IMR-90 (cell line): Measurements from ENCODE around the gene PTGDS. TPM values are rescaled to one million over a fixed set of nuclear protein-coding genes. Genes with fewer than 3 reads are reported as not detected.

Experiments used
- ATAC-seq: fragments of 200-7000 bp; cut with Tn5 transposase; 2 replicates; pipeline ENCODE4 v1.9.1; 2020; ENCODE audit warnings: low read depth, mild to moderate bottlenecking, moderate library complexity
- BruUV-seq: library from RNA; stranded (reverse); fragments of 400-500 nt; replicated peaks from 2 replicates; lab custom pipeline; 2021; lab: Mats Ljungman, UMichigan
- CTCF ChIA-PET: fragments of 300-600 bp; formaldehyde crosslinking; extraction: SDS; loops from one replicate; lab custom pipeline; 2021; ENCODE audit warnings: antibody characterized with exemption; lab: Yijun Ruan, JAX
- POLR2A ChIA-PET: fragments of 300-600 bp; sonication (Branson Sonifier 250); formaldehyde crosslinking; loops from one replicate; lab custom pipeline; 2022; ENCODE audit warnings: antibody characterized with exemption; ENCODE audit not compliant: unreplicated experiment; lab: Charles Lee
- DNase-seq: peaks from one replicate; pipeline ENCODE4 v3.0.0; 2013
- H2AFZ ChIP-seq: replicated peaks from 2 replicates; pipeline ENCODE3; 2013; ENCODE audit warnings: low read length, mild to moderate bottlenecking; ENCODE audit not compliant: poor library complexity
- H2AK5ac ChIP-seq: 2 replicates; pipeline ENCODE4 v1.6.1; 2013; ENCODE audit warnings: low read depth, low read length, inconsistent platforms
- H2AK9ac ChIP-seq: replicated peaks from 2 replicates; pipeline ENCODE3; 2013; ENCODE audit warnings: mild to moderate bottlenecking, low read depth, low read length, moderate library complexity; ENCODE audit not compliant: poor library complexity
- H2BK120ac ChIP-seq: 2 replicates; pipeline ENCODE4 v1.6.1; 2013; ENCODE audit warnings: low read depth, low read length, inconsistent platforms
- H2BK15ac ChIP-seq: 3 replicates; pipeline ENCODE4 v1.6.1; 2013; ENCODE audit warnings: low read depth, low read length, inconsistent platforms
- H2BK20ac ChIP-seq: 2 replicates; pipeline ENCODE4 v1.6.1; 2013; ENCODE audit warnings: low read depth, mild to moderate bottlenecking, inconsistent platforms, low read length, moderate library complexity
- H2BK5ac ChIP-seq: 2 replicates; pipeline ENCODE4 v1.6.1; 2013; ENCODE audit warnings: mild to moderate bottlenecking, low read depth, low read length, inconsistent platforms; ENCODE audit not compliant: poor library complexity, severe bottlenecking
- H3K14ac ChIP-seq: replicated peaks from 2 replicates; pipeline ENCODE4 v1.6.1; 2013; ENCODE audit warnings: low read depth, low read length, inconsistent platforms
- H3K18ac ChIP-seq: 2 replicates; pipeline ENCODE4 v1.6.1; 2013; ENCODE audit warnings: low read depth, low read length, control low read depth
- H3K23ac ChIP-seq: 2 replicates; pipeline ENCODE4 v1.6.1; 2013; ENCODE audit warnings: low read depth, low read length, inconsistent platforms
- H3K27ac ChIP-seq: 2 replicates; pipeline ENCODE4 v1.5.1; 2013; ENCODE audit warnings: mild to moderate bottlenecking, control low read depth, low read length; ENCODE audit not compliant: insufficient read depth
- H3K27me3 ChIP-seq: 2 replicates; pipeline ENCODE4 v1.6.1; 2013; ENCODE audit warnings: low read length; ENCODE audit not compliant: control insufficient read depth, insufficient read depth
- H3K36me3 ChIP-seq: 2 replicates; pipeline ENCODE4 v1.6.1; 2013; ENCODE audit warnings: low read length, mixed read lengths; ENCODE audit not compliant: control insufficient read depth, insufficient read depth
- H3K4ac ChIP-seq: 2 replicates; pipeline ENCODE4 v1.6.1; 2013; ENCODE audit warnings: low read depth, low read length, inconsistent platforms
- H3K4me1 ChIP-seq: 2 replicates; pipeline ENCODE4 v1.6.1; 2013; ENCODE audit warnings: low read length, mixed read lengths; ENCODE audit not compliant: control insufficient read depth, insufficient read depth
- H3K4me2 ChIP-seq: 2 replicates; pipeline ENCODE4 v1.6.1; 2013; ENCODE audit warnings: low read depth, mild to moderate bottlenecking, control low read depth, low read length, moderate library complexity
- H3K4me3 ChIP-seq: 2 replicates; pipeline ENCODE4 v1.5.1; 2013; ENCODE audit warnings: low read depth, mild to moderate bottlenecking, control low read depth, low read length, moderate library complexity; ENCODE audit not compliant: insufficient read depth
- H3K56ac ChIP-seq: 2 replicates; pipeline ENCODE4 v1.6.1; 2013; ENCODE audit warnings: low read length, inconsistent platforms; ENCODE audit not compliant: insufficient read depth; ENCODE audit errors: extremely low read depth
- H3K79me1 ChIP-seq, 2 experiments: 2 replicates each; pipeline ENCODE4 v1.6.1; 2013; ENCODE audit warnings: low read length in 2 of 2, inconsistent platforms in 1 of 2, low read depth in 1 of 2
- H3K9ac ChIP-seq: 2 replicates; pipeline ENCODE4 v1.6.1; 2013; ENCODE audit warnings: low read depth, low read length, control low read depth
- H3K9me1 ChIP-seq: 2 replicates; pipeline ENCODE4 v1.6.1; 2013; ENCODE audit warnings: low read length, inconsistent platforms; ENCODE audit not compliant: insufficient read depth
- H3K9me3 ChIP-seq: 2 replicates; pipeline ENCODE4 v1.6.1; 2013; ENCODE audit warnings: low read length; ENCODE audit not compliant: control insufficient read depth, insufficient read depth
- H4K20me1 ChIP-seq: 2 replicates; pipeline ENCODE4 v1.6.1; 2013; ENCODE audit warnings: low read length, inconsistent platforms; ENCODE audit not compliant: insufficient read depth
- H4K5ac ChIP-seq: 2 replicates; pipeline ENCODE4 v1.6.1; 2013; ENCODE audit warnings: mild to moderate bottlenecking, low read depth, low read length, control low read depth
- H4K8ac ChIP-seq, 2 experiments: 2 replicates each; pipeline ENCODE4 v1.6.1; 2013; ENCODE audit warnings: low read depth in 2 of 2, low read length in 2 of 2, control low read depth in 1 of 2, inconsistent platforms in 1 of 2
- H4K91ac ChIP-seq: 2 replicates; pipeline ENCODE4 v1.6.1; 2013; ENCODE audit warnings: low read depth, low read length, inconsistent platforms; ENCODE audit not compliant: insufficient read depth
- CEBPB ChIP-seq: IDR thresholded peaks from 2 replicates; pipeline ENCODE4 v1.6.1; 2012; ENCODE audit warnings: low read depth, low read length, improper control_type of control experiment
- FOS ChIP-seq: fragments of 150-350 bp; IDR thresholded peaks from 2 replicates; pipeline ENCODE4 v1.6.1; 2016; ENCODE audit warnings: low read depth, low read length
- MAZ ChIP-seq: IDR thresholded peaks from 2 replicates; pipeline ENCODE4 v1.6.1; 2012; ENCODE audit warnings: low read depth, mild to moderate bottlenecking, low read length, improper control_type of control experiment, moderate library complexity, borderline replicate concordance
- MXI1 ChIP-seq: IDR thresholded peaks from 2 replicates; pipeline ENCODE4 v1.6.1; 2012; ENCODE audit warnings: low read depth, mild to moderate bottlenecking, low read length, moderate library complexity, borderline replicate concordance
- NFE2L2 ChIP-seq: fragments of 150-350 bp; IDR thresholded peaks from 2 replicates; pipeline ENCODE4 v1.6.1; 2016; ENCODE audit warnings: low read depth, mild to moderate bottlenecking, low read length
- POLR2A ChIP-seq: IDR thresholded peaks from 2 replicates; pipeline ENCODE4 v1.6.1; 2012; ENCODE audit warnings: mild to moderate bottlenecking, low read depth, low read length
- RAD21 ChIP-seq: IDR thresholded peaks from 2 replicates; pipeline ENCODE4 v1.6.1; 2012; ENCODE audit warnings: low read length, improper control_type of control experiment
- RCOR1 ChIP-seq: IDR thresholded peaks from 2 replicates; pipeline ENCODE4 v1.6.1; 2012; ENCODE audit warnings: mild to moderate bottlenecking, low read length, improper control_type of control experiment; ENCODE audit not compliant: insufficient replicate concordance
- RFX5 ChIP-seq: IDR thresholded peaks from 2 replicates; pipeline ENCODE4 v1.8.0; 2012; ENCODE audit warnings: low read depth, mild to moderate bottlenecking, low read length, moderate library complexity
- SMC3 ChIP-seq: fragments of 150-350 bp; IDR thresholded peaks from 2 replicates; pipeline ENCODE4 v1.6.1; 2016; ENCODE audit warnings: low read depth, mild to moderate bottlenecking, antibody characterized with exemption, low read length, moderate library complexity
- WGBS, 2 experiments: methylation state at CpG; one replicate each; pipeline versions ENCODE4 v1.1.5 to v1.1.7; 2013; ENCODE audit warnings: missing lambda C conversion rate in 2 of 2; ENCODE audit not compliant: insufficient read length in 1 of 2; ENCODE audit errors: extremely low coverage in 2 of 2; 5-methylcytosine and 5-hydroxymethylcytosine counted together
- dilution Hi-C: fragments of 300-500 bp; cut with HindIII; formaldehyde crosslinking; loops from one replicate; pipeline ENCODE4 v1.14.3; 2018; ENCODE audit warnings: low sequenced_read_pairs; ENCODE audit not compliant: unreplicated experiment
- in situ Hi-C: fragments of 300-500 bp; cut with MboI; formaldehyde crosslinking; loops from 3 replicates; pipeline ENCODE4 v1.14.3; 2019; ENCODE audit warnings: low sequenced_read_pairs, inconsistent platforms, mixed read lengths
- intact Hi-C: fragments of 100-400 bp; cut with micrococcal nuclease; formaldehyde crosslinking; loops from 2 replicates; pipeline ENCODE4 v1.10.0; 2022
- polyA plus RNA-seq, 3 experiments: library from polyadenylated mRNA; depleted of rRNA; stranded (reverse); fragments of >200 nt; gene quantifications; 2 replicates each; pipeline ENCODE4 v1.2.3, GENCODE V29; 2012; ENCODE audit warnings: low replicate concordance in 1 of 3
- total RNA-seq: library from RNA; depleted of rRNA; stranded (reverse); fragments of >200 nt; gene quantifications from 2 replicates; pipeline ENCODE4 v1.2.3, GENCODE V29; 2012
- TF ChIP-seq, protein P1 (sequence below): fragments of 150-350 bp; IDR thresholded peaks from 2 replicates; pipeline ENCODE4 v1.6.1; 2016; ENCODE audit warnings: low read depth, mild to moderate bottlenecking, low read length, moderate library complexity, borderline replicate concordance
- TF ChIP-seq, protein P2 (sequence below): fragments of 150-350 bp; IDR thresholded peaks from 2 replicates; pipeline ENCODE4 v1.6.1; 2017; ENCODE audit warnings: mild to moderate bottlenecking, antibody characterized with exemption, low read length, low read depth

The PTGDS gene
- total and polyA plus RNA-seq, 2 of the 4 experiments (the other 2 are of a cell fraction): 1.2 TPM; not detected in 1

DNA sequence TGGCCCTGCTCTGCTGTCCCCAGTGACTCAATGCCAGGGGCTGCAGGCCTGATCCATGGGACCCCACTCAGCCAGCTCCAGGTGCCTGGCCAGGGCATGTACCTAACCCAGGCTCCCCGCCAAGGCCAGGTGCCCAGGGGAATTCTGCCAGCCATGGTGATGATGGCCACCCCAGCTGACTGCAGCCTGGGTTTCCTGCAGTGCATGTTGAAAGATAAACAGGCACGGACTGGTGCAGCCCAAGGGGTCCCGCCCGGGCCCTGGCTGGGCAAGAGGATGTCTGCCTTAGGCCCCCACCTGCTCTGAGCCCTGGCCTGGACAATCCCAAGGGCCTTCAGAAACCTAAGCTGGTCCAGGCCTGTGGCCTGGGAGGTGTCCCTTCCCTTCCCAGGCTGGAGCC, 49.5 kb downstream of the PTGDS start:
- Histone ChIP-seq H3K79me1 (peaks cover 0 to 7% of the 10 kb centered on the region in 2 experiments; a peak in 2 of 4 replicates), H3K4ac (no peak overlapping the region), H2BK20ac (no peak overlapping the region), H2BK120ac (no peak overlapping the region), H3K23ac (no peak overlapping the region), H3K14ac (no peak overlapping the region), H4K20me1 (no peaks in the 10 kb centered on the region; the same call in 1 of the 2 replicates), H3K18ac (no peak overlapping the region), H3K27me3 (no peaks in the 10 kb centered on the region; the same call in 1 of the 2 replicates), H3K9ac (no peak overlapping the region), H3K56ac (no peak overlapping the region), H3K27ac (no peak overlapping the region), H4K5ac (no peak overlapping the region), H3K9me1 (peaks cover 4% of the 10 kb centered on the region; the same call in 1 of the 2 replicates), H2BK5ac (no peak overlapping the region), H2AK5ac (no peak overlapping the region), H3K36me3 (no peaks in the 10 kb centered on the region), H3K9me3 (no peaks in the 10 kb centered on the region), H3K4me2 (peak overlapping the region; percentile 96), H2BK15ac (no peak overlapping the region), H3K4me1 (peaks cover 5% of the 10 kb centered on the region), H2AK9ac (peak overlapping the region; percentile 59), H4K8ac (no peak overlapping the region), H2AFZ (peak overlapping the region; percentile 17), H4K91ac (no peak overlapping the region), H3K4me3 (no peak overlapping the region)
- DNase-seq: no peak
- 100% methylated on average over 1 of the region's 4 CpGs; no CpG with 5 or more reads in 1 of the 2 experiments for WGBS, 2 experiments
- in situ Hi-C loops (no loop called here), intact Hi-C loops (no loop called here), dilution Hi-C loops (no loop called here)
- ChIA-PET POLR2A (no interaction called here), CTCF (no interaction called here)
- no peak for ATAC-seq
- TF ChIP-seq MXI1: no peak
- no peak for TF ChIP-seq FOS
- TF ChIP-seq, protein P1, sequence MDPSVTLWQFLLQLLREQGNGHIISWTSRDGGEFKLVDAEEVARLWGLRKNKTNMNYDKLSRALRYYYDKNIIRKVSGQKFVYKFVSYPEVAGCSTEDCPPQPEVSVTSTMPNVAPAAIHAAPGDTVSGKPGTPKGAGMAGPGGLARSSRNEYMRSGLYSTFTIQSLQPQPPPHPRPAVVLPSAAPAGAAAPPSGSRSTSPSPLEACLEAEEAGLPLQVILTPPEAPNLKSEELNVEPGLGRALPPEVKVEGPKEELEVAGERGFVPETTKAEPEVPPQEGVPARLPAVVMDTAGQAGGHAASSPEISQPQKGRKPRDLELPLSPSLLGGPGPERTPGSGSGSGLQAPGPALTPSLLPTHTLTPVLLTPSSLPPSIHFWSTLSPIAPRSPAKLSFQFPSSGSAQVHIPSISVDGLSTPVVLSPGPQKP: no peak
- no peak for TF ChIP-seq MAZ
- TF ChIP-seq, protein P2, sequence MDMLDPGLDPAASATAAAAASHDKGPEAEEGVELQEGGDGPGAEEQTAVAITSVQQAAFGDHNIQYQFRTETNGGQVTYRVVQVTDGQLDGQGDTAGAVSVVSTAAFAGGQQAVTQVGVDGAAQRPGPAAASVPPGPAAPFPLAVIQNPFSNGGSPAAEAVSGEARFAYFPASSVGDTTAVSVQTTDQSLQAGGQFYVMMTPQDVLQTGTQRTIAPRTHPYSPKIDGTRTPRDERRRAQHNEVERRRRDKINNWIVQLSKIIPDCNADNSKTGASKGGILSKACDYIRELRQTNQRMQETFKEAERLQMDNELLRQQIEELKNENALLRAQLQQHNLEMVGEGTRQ: no peak
- TF ChIP-seq NFE2L2: no peak
- TF ChIP-seq RCOR1: no peak
- TF ChIP-seq RFX5: no peak
- TF ChIP-seq CEBPB: no peak
- no peak for TF ChIP-seq POLR2A
- TF ChIP-seq SMC3: no peak
- no peak for TF ChIP-seq RAD21
- no TSS peak for BruUV-seq
